Suppressor macrophage (primary cell): ENCODE data around the gene CALML4.
"Not testable (repeated sequence)": the region's sequence is repeated elsewhere in the genome, so short reads cannot be mapped to it uniquely, and the experiment has no call there.

ENCODE experiments used
- DNase-seq, 4 experiments: peaks; one replicate each; pipeline ENCODE4 v3.0.0-alpha.2; 2020 to 2022

Gene CALML4

DNA sequence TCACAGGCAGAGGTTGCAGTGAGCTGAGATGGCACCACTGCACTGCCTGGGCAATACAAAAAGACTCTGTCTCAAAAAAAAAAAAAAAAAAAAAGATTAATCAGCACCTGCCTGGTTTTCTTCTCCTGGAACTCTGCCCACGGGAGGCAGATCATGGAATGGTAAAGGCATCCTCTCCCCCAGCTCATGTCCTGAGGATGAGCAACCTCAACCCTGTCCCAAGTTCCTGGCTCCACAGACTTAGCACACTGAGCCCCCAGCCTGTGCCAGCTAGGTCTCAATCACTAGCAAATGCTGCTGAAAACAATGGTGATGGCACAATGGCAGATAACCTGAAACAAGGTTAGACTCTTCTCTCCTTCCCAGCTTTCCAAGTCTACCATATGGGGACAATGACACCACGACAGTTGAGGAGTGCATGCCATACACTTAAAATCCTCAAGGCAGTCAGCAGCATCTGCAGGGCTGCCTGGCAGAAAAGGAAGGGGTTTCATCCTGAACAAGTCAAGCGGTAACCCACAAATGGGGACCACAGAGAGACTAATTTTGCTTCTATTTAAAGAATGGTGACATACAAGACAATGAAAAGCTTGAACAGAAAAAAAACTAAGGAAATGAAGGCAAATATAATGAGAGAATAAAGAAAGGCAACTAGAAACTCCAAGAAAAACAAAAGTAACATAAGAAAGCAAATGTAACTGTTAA, 19.6 kb upstream of the CALML4 start:
- no peak for DNase-seq

DNA sequence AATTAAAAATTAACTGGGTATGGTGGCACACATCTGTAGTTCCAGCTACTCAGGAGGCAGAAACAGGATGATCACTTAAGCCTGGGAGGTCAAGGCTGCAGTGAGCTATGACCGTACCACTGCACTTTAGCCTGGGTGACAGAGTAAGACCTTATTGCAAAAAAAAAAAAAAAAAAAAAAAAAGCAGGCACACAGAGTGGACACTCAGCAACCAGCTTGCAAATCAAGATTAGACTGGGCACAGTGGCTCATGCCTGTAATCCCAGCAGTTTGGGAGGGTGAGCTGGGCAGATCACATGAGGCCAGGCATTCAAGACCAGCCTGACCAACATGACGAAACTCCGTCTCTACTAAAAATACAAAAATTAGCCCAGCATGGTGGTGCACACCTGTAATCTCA, 19.0 kb upstream of the CALML4 start:
- DNase-seq = peak in 1 of 4 experiments; percentile 32

DNA sequence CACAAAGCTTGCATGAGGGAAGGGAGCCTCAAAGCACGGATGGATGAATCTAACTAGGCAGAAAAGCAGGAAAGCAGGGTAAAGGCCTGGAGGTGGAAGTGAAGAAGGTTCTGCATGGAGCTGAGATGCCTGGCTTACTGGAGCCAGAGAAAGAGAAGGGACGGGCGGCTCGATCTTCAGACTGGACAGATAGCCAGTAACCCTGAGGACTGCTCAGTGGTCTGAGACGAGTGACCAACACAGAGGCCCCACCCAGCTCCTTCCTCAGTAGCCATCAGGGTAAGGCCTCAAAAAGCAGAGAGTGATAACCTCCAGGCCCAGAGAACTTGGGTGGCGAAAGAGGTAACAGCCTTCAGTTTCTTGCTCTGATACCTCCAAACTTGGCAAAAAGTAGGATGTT, 18.0 kb upstream of the CALML4 start:
- DNase-seq = no peak

DNA sequence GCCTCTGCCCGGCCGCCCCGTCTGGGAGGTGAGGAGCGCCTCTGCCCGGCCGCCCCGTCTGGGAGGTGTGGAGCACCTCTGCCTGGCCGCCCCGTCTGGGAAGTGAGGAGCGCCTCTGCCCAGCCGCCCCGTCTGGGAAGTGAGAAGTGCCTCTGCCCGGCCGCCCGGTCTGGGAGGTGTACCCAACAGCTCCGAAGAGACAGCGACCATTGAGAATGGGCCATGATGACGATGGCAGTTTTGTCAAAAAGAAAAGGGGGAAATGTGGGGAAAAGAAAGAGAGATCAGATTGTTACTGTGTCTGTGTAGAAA, 17.3 kb upstream of the CALML4 start:
- DNase-seq = not testable (repeated sequence)

DNA sequence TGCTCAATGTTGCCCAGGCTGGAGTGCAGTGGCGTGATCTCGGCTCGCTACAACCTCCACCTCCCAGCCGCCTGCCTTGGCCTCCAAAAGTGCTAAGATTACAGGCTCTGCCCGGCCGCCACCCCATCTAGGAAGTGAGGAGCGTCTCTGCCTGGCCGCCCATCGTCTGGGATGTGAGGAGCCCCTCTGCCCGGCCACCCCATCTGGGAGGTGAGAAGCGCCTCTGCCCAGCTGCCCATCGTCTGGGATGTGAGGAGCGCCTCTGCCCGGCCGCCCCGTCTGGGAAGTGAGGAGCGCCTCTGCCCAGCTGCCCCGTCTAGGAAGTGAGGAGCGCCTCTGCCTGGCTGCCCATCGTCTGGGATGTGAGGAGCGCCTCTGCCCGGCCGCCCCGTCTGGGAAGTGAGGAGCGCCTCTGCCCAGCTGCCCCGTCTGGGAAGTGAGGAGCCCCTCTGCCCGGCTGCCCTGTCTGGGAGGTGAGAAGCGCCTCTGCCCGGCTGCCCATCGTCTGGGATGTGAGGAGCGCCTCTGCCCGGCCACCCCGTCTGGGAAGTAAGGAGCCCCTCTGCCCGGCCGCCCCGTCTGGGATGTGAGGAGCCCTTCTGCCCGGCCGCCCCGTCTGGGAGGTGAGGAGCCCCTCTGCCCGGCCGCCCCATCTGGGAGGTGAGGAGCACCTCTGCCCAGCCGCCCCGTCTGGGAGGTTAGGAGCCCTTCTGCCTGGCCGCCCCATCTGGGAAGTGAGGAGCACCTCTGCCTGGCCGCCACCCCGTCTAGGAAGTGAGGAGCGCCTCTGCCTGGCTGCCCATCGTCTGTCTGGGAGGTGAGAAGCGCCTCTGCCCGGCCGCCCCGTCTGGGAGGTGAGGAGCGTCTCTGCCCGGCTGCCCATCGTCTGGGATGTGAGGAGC, 16.6 kb upstream of the CALML4 start:
- DNase-seq = not testable (repeated sequence)

DNA sequence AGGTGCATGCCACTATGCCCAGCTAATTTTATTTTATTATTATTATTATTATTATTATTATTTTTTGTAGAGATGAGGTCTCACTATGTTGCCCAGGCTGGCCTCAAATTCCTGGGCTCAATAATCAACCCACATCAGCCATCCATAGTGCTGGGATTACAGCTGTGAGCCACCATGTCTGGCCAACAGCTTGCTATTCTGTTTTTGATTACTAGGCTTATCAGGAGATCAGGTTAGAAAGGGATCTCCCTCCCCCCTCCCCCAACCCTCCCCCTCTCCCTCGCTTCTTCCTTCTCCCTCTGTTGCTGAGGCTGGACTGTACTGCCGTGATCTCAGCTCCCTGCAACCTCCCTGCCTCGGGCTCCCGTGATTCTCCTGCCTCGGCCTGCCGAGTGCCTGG, 15.8 kb upstream of the CALML4 start:
- no peak for DNase-seq

DNA sequence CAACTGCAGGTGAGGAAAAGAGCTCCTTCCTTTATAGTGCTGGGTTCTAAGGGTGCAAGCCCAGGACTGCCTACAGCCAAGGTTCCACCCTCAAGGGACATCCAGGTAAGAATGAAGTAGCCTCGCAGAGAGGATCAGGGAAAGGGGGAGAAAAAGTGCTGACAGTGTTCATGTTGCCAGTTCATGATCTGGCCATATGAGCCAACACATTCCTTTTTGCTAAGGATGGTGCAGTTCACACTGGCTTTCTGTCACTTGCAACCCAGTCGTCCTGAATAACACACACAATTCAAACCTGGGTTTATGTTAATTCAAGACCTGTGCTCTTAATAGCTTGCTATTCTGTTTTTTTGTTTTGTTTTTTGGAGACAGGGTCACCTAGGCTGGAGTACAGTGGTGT, 15.4 kb upstream of the CALML4 start:
- DNase-seq = no peak

DNA sequence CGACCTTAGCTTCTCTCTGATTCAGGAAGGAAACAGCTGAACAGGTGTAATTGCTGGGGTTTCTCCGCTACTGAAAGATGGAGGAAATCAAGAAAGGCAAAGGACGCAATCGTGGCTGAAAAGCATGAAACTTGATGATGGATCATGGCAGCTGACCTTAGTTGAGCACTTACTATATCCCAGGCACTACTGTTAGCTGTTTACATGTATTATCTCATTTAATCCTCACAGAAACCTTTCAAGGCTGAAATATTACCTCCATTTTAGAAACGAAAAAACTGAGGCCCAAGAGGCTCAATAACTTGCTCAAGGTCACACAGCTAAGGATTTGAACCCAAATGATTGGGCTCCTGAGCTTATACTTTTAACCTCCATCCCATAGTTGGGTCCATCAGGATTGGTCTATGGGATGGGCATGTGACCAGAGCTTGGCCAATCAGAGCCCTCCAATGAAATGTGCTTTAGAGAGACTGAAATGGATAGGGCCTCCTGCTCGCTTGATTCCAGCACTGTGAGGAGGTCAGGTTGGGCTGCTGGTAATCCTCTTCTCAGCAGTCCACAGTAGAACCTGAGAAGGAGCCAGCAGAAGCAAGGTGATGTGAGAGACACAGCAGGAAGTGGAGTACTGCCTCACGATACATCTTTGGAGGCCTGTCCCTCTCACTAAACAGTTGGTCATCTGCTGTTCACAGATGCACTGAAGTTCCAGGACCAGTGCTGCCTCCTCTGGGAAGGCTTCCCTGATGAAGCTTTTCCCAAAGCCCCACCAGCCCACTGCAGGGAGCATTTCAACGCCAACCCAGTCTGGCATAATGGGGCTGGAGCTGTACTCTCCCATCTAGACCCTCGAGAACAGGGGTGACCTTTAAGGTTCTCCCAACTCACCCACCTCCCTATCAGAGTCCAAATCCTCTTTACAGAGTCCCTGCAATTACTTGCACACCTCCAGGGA, 14.0 kb upstream of the CALML4 start:
- no peak for DNase-seq

DNA sequence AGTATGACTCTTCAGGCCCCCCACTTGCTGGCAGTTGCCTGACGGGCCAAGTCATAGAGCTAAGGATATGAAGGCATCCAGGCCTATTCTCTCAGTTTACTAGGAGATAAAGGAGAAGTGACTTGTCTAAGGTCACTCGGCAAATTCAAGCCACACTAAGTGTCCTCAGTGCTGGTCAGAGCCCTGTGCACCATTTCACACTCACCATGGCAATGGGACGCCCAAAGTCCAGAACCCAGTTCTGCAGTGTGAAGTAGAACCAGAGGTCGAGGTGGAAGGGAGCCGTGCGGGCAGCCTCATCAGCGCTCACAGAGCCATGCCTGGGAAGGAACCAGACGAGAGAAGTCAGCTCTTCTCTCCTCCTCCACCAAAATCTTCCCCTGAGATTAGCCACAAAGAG, 13.2 kb upstream of the CALML4 start:
- DNase-seq = no peak

DNA sequence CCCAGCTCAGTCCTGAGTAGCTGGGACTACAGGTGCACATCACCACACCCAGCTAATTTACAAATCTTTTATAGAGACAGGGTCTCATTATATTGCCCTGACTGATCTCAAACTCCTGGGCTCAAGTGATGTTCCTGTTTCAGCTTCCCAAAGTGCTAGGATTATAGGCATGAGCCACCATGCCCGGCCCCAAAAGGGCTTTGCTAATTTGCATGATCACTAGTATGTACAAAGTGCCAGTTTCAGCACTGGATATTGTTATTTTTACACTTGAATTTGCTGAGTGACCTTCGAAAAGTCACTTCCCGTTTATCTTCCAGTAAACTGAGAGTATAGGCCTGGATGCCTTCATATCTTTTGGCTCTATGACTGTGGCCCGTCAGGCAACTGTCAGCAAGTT, 12.2 kb upstream of the CALML4 start:
- DNase-seq = peak in 1 of 4 experiments; percentile 22

DNA sequence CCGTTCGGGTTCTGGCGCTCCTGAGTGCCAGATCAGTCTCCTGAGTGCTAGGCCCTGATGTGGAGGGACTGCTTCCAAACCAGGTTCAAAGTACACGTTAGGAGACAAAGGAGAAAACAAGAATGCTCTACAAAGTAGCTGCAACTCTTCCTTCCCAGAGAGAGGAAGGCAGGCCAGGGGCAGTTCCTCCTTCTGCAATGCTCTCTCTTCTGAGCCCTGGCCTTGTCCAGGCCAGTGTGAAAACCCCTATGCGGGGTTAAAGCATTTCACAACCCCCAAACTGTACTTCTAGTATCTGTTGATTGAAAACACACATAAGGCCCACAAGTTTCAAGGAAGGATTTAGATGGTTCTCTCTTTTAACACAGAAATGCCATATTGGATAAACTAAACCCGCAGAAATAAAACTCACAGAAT, 9.7 kb upstream of the CALML4 start:
- peak; percentile 44 to 74 (median 70) for DNase-seq

DNA sequence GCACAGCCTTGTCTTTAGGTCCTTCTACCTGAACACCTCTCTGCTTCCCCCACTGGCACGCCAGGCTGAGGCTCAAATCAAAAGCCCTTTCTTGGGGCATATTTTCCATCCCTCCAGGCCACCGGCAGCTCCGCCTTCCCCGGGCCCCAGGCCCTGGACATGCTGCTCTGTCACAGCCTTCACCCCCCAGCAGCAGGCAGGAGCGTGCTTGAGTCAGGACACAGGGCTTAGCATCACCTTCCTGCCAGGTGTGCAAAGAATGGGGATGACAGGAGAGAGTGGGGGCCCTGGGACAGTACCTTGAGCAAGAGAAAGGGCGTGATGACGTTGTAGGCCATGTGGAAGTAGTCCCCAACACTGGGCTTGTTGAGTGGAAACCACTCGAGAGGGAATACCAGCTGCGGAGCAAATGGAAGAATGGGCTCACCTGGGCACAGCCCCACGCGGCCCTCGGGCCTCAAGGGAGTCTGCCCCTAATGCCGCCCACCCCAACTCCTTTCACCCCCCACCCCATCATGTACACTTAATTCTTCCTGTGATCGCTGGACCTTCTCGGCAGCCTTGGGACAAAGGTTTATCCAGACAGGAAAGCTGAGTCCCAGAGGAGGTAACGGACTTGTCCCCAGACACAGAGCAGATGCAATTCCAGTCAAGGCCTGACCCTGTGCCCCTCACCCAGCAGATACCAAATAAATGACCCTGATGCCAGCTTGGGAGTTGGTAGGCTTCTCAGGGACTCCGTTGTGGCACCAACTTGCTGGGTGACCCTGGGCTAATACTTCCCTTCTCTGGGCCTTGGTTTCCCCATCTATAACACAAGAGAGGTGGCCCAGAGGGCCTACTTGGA, 9.1 kb upstream of the CALML4 start:
- DNase-seq = no peak

DNA sequence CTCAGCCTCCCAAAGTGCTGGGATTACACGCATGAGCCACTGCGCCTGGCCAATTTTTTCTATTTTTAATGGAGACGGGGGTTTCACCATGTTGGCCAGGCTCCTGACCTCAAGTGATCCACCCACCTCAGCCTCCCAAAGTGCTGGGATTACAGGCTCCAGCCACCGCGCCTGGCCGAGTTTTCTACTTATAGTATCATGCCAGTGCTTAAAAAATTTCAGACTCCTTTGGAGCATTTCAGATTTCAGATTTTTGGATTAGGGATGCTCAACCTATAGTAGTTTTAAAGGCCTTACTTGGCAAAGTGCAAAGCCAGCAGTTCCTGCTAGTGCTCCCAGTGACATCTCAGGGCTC, 8.3 kb upstream of the CALML4 start:
- not testable (repeated sequence) for DNase-seq

DNA sequence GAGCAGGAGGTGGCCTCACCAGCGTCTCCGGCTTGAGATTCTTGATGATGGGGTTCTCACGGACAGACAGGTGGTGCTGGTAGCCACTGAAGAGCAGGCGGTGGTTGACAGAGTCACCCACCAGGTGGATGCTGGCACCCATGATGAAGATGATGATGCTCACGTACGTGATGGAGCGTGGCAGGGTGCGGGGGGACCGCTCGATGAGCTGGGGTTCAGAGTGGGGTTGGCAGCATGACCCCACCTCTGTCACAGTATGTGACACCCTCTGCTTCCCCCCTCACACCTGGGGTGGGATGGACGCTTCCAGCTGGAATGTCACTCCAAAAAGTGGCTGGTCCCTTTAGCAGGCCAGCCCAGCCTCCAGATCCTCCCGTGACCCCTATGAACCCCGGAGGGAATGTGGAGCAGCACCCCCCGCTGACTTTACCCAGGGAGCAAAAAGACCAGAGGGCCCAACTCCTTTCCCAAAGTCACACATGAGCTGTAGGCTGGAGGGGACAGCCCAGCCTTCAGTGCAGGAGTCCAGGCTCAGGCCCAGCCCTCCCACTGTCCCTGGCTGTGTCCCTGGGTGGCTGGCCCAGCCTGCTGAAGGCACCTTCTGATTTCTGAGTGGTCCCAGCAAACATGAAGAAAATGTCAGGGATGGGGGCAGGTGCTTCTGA, 6.7 kb upstream of the CALML4 start:
- no peak for DNase-seq

DNA sequence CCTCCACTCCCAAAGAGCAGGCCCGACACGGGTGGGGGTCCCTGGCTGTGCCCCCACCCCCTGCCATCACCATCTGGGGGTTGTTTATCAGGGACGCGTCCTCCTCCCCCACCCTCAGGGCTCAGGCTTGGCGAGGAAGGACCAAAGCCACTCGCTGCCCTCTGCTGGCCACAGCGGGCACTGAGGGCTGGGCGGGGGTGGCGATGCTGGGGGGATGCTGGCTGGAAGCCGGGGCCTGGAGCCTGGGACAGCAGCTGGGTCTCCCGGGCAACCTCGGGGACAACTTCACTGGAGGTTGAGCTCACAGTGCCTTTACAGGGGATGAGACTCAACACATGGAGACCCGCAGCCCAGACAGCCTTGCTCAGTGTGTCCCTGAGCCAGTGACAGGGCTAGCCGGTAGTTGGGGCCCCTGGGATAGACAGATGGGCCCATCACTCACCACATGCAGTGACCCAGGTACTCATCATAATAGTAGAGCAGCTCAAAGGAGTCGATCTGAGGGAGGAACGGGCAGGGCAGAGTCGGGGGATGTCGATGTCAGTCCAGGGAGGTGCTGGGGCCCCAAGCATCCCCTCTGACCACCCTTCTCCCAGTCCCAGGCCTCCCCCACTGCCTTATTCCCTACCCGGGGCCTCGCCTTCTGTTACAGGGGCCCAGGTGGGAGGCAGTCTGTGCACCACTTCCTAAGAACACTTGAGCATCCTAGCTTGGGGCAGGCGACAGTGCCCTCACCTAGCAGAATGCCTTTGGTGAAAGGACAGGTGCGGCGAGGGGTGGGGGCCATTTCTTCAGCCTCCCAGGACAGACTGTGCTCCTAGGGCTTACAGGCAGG, 5.9 kb upstream of the CALML4 start:
- peak; percentile 46 to 73 (median 60) for DNase-seq

DNA sequence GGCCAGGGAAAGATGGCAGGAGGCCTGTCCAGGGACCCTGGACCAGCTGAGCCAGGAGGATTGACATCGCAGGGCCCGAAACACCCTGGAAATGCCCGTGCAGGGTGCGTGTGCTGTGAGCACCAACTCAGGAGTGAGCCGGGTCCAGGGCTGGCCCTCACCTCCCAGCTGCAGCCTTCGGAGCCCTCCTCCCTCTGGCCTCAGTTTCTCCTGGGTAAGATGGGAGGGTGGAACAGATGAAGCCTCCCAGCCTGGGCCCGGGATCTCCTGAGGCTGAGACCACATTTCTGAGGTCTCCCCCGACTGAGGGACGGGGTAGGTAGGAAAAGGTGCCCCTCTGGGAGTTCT, 5.3 kb upstream of the CALML4 start:
- no peak for DNase-seq

DNA sequence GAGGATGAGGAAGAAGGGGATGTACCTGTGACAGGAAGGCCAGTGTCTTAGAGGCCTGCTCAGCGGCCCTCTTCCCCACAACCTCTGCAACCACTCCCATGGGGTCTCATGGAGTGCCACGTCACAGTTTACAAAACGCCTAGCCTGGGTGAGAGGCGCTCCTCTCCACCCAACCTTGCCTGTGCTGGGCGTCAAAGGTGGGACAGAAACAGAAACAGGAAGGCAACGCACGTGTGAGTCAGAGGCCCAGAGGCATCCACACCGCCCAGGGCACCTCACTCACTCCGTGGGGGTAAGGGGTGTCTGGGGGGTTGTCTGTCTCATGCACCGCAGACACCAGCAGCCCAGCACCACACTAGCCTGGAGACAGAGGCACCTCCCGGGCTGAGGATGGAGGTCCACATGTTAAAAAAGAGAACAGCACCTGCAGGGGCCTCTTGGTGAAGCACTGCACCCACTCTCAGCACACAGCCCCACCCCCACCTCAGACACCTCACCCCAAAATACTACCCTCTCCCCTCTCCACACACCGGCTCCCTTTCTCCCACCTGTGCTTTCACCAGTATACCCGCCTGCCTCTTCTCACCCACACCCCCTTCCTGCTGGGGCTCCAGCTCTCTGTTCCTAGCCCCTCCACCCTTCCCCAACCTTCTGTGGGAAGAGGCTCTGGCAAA, 4.7 kb upstream of the CALML4 start:
- DNase-seq = no peak

DNA sequence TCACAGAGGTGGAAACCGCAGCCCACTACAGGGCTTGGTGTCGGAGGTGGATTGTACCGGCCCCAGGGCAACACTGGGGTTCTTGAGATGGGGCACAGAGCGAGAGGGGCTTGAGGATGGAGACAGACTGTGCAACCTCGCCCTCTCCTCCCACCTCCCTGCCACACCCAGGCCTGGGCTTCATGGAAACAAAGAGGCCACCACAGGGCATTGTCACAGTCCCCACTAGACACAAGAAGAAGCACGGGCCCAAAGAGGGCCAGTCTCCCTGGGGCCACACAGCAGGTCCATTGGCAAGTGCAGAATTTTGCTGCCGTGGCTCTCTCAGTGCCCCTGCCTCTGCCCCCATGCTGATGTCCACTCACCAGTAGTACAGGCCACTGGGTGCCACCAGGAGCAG, 4.1 kb upstream of the CALML4 start:
- DNase-seq = no peak

DNA sequence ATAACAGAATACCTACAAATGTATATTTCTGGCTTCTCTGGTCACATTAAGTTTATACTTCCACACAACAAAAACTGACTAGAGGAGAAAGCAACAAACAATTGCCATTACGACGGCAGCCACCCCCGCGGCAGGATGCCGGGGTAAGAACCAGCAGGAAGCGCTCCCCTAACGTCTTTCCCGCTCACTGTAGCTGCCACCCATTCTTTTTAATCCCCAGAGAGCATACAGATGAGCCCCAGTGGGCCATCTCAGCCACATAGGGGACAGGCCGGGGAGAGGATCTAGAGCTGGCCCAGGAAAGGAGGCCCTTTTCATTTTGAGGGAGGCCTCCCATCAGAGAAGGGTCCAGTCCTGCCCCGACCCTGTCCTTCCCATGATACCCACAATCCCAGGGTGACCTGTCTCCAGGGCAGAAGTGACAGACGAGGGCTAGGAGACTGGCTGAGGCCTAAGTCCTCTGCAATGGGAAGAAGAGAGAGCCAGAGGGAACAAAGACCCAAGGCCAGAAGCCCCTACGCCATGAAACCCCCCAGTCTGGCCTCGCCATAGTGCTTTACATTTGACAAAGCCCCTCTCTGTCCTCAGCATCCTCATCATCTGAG, 3.6 kb upstream of the CALML4 start:
- DNase-seq = no peak

DNA sequence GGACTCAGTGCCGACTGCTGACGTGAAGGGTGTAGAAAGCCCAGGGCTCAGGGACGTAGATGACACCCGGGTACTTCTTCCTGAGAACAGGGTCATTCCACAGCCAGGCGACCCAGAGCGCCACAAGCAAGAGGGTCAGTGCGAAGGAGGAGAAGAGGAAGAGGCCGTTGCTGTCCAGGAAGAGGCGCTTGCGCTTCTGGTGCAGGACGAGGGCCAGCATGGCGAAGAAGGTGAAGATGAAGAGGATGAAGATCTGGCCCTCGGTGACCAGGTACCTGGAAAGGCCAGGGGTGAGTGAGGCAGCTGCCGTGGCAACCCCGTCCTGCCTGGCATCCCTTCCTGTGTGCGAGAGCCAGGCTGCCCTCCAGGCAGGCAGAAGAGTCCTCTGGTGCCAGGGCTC, 3.0 kb upstream of the CALML4 start:
- no peak for DNase-seq
